ENCODE results near the gene RTEL1.
"Not testable (repeated sequence)": the region's sequence is repeated elsewhere in the genome, so short reads cannot be mapped to it uniquely, and the experiment has no call there.

Gene RTEL1

GRCh38 chr20:63653041-63653973, 4.8 kb upstream of the RTEL1 start, which contains the start of gene STMN3:
Gene STMN3 (minus strand): TSS chr20:63653424. CDS start chr20:63653345, 79 bp downstream.
- peak in 1 of 2 experiments; percentile 50 for DNase-seq

- no peak for DNase-seq
Measured at GRCh38 chr20:63653974-63654668, 4.0 kb upstream of the RTEL1 start.

DNA sequence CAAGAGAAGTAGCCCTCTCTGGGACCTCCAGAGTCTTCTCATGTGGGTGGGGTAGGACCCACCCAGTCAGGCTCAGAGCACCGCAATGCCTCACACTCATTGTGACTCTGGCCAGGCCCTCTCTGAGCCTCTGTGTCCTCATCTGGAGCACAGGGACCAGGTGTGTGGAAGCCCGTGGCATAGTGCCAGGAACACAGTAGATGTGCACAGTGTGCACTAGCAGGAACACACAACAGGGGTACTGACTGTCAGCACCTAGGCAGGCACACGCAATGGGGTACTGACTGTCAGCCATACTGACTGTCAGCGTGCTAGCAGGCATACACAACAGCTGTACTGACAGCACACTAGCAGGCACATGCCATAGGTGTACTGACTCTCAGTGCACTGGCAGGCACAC, 2.9 kb upstream of the RTEL1 start:
- DNase-seq = no peak

- DNase-seq = no peak
Measured at GRCh38 chr20:63656451-63656850, 1.7 kb upstream of the RTEL1 start.

DNA sequence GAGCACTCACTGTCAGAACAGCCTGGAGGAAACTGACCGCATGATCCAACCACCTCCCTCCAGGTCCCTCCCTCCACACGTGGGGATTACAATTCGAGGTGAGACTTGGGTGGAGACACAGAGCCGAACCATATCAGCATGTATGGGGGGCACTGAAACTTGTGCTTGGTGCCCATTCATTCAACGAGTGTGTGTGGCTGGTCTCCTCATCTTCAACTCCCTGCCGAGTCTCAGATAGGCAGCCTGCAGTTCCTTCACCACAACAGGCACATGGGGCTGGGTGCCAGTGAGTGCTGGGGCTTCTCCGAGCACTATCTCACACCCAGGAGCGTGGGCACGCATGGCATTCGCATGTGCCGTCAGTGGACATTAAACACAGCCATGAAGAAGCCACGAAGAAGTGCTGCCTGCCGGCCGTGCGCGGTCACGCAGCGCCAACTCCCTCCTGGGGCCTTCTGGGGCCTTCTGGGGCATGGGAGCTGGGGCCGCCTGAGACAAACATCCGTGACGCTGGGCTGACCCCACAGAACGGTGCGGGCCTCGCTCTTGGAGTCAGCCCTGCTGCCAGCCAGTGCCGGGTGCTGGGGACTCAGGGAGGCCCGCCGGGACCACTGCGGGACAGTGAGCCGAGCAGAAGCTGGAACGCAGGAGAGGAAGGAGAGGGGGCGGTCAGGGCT, 714 bp upstream of the RTEL1 start:
- DNase-seq = no peak

DNA sequence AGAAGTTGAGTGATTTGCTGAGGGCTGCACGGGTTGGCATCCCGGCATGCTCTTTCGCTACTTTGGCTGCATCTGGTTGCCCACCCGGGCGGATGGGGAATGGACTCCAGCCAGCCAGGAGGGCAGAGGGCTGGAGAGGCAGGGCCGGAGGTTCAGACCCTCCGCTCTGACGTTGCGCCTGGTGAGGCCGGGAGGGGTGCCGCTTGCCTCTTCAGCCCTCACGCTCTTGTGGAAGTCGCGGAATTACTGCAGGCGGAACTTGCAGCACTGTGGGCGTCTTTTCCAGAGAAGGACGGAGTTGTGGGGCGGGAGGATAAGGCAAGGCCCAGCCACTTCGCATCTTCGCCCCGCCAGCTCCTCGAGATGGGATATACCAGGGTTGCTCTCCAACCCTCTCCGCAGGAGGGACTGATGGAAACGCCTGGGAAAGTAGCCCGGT, 656 bp downstream of the RTEL1 start:
- DNase-seq = peak in 1 of 2 experiments; percentile 62

GRCh38 chr20:63659370-63659769, 1.3 kb downstream of the RTEL1 start:
- no peak for DNase-seq

DNA sequence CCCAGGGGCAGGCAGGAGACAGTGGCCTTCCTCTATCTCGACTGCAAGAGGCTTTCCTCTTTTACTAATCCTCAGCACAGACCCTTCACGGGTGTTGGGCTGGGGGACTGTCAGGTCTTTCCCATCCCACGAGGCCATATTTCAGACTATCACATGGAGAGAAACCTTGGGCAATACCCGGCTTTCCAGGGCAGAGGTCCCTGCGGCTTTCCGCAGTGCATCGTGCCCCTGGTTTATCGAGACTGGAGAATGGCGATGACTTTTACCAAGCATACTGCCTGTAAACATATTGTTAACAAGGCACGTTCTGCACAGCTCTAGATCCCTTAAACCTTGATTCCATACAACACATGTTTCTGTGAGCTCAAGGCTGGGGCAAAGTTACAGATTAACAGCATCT, 2.1 kb downstream of the RTEL1 start:
- DNase-seq = not testable (repeated sequence)

DNA sequence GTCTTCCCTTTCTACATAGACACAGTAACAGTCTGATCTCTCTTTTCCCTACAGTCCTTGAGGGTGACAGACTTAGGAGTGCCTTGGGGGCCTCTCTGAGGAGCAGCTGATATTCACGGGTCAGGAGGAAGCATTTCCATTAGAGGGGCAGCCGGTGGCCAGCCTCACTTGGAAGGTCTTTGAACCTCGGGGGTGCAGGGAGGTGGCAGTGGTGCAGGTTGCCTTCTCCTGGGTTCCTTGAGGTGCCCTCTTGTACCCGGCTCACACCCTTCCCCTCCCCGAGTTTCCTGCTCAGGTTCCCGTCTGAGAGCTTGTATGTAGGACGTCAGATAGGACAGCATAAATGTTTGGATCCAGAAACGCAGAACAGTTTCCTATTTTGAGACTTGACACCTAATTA, 2.5 kb downstream of the RTEL1 start:
- no peak for DNase-seq

DNA sequence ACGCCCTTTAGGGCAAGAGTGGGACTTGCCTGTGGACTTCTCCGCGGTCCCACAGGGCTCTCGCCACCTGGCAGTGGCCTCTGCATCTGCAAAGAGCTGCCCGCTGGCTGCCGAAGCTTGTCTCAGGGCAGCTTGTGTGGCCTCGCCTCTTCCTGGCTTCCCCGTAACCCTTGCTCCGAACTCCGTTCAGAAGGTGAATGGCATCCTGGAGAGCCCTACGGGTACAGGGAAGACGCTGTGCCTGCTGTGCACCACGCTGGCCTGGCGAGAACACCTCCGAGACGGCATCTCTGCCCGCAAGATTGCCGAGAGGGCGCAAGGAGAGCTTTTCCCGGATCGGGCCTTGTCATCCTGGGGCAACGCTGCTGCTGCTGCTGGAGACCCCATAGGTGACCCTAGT, 3.0 kb downstream of the RTEL1 start:
- no peak for DNase-seq

- no peak for DNase-seq
Measured at GRCh38 chr20:63661959-63662812, 4.1 kb downstream of the RTEL1 start.

- DNase-seq = no peak
Measured at GRCh38 chr20:63662813-63663189, 4.7 kb downstream of the RTEL1 start.

DNA sequence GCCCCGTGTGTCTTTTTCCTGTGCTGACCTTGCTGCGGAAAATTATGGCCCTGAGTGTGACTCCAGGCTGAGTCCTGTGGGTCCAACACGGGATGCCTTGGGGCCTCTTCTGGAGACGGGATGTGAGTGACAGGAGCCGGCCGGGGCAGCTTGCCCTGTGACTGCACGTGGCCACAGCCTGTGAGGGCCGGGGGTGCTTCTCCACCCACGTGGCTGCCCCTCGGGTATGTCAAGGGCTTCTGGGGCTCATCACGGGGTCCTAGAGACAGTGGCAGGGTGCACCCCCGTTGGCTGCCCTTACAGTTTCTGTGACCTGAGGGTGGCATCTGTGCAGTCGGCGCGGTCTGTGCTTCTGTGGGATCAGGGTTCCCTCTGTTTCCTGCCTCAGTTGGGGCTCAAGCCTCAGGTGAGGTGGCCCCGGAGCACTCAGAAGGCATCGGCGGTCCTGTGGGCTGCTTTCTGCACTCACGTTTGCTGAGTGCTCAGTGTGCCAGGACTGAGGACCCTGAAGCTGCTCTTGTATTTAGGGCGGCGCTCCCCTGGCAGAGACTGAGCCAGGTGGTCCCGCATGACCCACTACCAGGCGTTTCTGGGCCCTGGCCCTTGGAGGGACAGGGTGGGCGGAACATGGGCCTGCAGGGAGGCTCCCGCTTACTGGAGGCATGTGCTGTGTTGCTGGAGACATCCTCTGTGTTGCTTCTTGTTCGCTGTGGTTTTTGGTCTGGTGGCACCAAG, 5.4 kb downstream of the RTEL1 start:
- DNase-seq = no peak

DNA sequence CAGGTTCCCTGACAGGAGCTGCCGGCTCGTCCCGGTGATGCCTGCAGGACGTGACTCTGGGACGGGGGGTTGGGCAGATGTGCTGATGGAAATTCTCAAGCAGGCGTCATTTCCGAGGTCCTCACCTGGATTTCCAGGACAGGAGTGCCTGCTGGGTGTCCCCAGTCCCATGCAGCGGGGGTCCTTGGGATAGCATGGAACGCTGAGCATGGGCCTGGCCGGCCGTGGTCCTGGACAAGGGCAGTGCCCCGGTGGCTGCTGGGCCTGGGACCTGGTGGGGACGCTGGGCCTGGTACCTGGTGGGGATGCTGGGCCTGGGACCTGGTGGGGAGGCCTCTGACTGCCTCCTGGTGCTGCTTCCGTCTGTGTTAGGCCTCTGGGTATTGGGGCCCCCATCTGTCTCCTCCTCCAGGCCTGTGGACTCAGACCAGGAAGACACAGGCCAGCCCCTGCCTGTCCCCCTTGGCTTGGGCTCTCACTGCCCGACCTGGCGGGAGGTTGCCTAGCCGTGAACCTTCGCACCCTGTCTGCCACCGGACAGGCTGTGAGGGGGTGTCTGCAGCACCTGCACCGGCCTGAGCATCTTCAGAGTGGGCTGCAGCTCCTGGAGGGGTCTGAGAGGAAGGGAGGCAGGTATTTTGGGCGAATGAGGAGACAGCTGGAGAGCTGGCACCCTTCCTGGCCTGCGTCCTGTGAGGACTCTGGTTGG, 6.2 kb downstream of the RTEL1 start:
- DNase-seq = no peak

DNA sequence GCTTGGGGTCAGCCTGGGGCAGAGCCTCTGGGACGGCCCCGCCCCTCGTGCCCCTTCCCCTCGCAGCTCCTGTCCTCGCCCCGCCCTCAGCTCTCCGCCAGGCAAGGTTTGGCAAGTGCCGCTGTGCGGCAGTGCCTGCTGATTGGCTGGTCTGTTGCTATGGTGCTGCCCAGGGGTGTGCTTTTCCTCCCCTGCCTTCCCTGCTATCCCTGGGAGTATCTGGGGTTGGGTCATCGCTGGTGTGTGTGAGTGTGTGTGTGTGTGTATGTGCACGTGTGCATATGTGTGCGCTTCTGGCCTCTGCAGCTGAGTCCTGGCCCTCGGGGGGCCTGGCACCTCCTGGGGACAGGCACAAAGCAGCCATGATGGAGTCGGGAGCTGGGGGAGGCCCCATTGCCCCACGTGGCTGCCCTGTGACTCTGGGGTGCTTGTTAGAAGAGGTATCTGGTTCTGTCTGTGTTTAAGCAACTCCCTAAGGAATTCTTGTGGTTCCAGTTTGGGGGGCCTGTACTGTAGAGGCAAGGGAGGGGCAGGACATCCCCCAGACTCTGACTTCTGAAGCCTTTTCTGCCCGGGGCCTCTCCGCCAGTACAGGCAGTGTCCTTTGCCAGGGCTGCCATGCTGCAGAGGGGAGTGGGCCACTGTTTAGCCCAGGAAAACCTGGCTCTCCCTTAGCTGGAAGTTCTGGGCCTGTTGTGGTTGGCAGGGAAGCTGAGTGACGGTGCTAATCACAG, 6.9 kb downstream of the RTEL1 start:
- no peak for DNase-seq

DNA sequence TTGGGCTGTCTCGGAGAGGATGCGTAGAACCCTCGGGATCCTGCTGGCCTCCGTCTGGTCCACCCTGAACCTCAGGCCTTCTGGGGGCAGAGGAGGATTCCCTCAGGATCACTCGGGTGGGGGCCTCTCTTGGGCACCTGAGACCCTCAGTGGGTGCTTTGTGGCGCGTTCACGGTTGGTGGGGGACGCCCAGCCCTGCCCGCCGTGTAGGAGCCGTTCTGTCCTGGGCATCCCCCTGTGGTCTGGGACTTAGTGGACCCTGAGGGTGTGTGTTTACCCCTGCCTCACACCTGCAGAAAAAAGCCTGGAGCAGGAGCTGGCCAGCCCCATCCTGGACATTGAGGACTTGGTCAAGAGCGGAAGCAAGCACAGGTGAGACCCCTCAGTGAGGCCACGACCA, 7.6 kb downstream of the RTEL1 start:
- DNase-seq = no peak

- DNase-seq = no peak
Measured at GRCh38 chr20:63667858-63668257, 9.7 kb downstream of the RTEL1 start.

DNA sequence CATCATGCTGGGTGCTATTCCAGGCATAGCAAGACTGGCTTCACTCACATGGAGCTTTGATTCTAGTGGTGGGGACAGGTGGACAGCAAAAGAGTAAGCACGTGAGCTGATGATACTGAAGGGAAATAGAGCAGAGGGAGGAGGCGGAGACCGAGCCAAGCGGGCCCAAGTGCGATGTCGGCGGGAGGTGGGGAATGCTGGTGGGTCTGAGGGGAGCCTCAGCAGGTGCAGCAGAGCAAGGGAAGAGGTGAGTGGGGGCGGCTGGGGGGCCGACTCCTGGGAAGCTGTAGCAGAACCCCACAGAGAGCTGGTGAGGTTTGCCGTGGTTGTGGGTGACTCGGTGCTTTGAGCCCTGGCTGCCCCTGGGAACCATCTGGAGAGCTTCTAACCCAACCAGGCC, 10.2 kb downstream of the RTEL1 start:
- DNase-seq = no peak

- DNase-seq = not testable (repeated sequence)
Measured at GRCh38 chr20:63671695-63672094, 13.6 kb downstream of the RTEL1 start.

DNA sequence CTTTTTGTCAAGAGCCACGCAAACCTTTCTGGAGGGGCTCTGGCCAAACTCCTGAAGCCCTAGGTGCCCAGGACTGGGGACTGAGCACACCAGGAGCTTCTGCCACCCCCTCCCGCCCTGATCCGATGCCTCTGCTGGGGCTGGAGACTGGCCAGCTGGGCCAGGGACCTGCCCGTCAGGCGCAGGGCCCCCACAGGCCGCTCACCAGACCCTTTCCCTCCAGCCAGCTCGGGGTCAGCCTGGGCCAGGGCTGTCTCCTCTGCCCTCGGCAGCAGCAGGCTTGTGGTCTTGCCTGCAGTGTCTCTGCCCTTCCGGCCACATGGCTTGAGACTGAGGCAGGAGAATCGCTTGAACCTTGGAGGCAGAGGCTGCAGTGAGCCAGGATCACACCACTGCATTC, 14.6 kb downstream of the RTEL1 start:
- DNase-seq = no peak

All from SW 1271 (cell line).